VCaP (cell line): ENCODE data around the gene C1orf159.
"Not testable (repeated sequence)": the region's sequence is repeated elsewhere in the genome, so short reads cannot be mapped to it uniquely, and the experiment has no call there.

ENCODE experiments used
- H3K27ac ChIP-seq: fragments of 450-650 bp; 2 replicates; pipeline ENCODE4 v1.5.1; 2017
- CTCF ChIP-seq: fragments of 450-650 bp; conservative IDR thresholded peaks from 2 replicates; pipeline ENCODE4 v1.5.1; 2017; ENCODE audit warnings: mild to moderate bottlenecking, moderate library complexity

The C1orf159 gene

GRCh38 chr1:1111516-1112236, 4.2 kb downstream of the C1orf159 start:
- TF ChIP-seq CTCF: no peak
- no peak overlapping the region for H3K27ac ChIP-seq

GRCh38 chr1:1110561-1110971, 5.3 kb downstream of the C1orf159 start:
- H3K27ac ChIP-seq: no peak overlapping the region

DNA sequence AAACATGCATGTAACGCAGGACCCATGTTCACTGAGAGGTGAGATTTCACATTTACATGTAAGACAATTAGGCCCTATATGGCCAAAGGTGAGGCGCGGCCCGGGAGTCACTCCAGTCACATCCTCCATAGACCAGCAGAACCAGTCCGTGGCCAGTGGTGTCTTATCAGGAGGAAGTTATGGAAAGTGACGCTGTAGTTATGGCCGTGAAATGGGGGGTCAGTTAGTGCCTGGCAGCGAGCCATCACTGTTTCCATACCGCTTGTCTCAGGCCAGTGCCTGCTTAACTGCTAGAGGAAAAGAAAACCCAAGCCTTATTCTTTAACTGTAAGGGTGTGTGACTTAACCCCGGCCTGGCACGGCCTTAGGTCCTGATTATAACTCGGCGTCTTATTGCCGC, 6.1 kb downstream of the C1orf159 start:
- peak overlapping the region; percentile 14; the same call in 1 of the 2 replicates for H3K27ac ChIP-seq
- TF ChIP-seq CTCF: no peak

More at GRCh38 chr1:1110561-1110971, 5.3 kb downstream of the C1orf159 start:
- no peak for TF ChIP-seq CTCF

- H3K27ac ChIP-seq: no peak overlapping the region
- TF ChIP-seq CTCF: no peak
Observed at GRCh38 chr1:1106510-1107221, 9.2 kb downstream of the C1orf159 start.

DNA sequence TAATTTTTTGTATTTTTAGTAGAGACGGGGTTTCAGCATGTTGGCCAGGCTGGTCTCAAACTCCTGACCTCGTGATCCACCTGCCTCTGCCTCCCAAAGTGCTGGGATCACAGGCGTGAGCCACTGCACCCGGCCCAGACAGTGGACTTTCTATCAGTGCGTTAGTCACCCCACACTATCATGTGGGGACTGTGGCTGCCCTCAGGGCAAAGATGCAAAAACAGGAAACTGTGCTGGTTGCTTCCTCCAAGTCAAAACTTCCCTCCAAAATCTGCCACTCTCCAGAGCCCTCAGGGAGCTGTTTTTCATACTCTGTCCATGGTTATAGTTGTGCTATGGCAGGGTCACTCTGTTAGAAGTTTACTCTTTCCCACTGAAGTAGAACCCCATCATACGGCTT, 11.7 kb downstream of the C1orf159 start:
- H3K27ac ChIP-seq: not testable (repeated sequence)

DNA sequence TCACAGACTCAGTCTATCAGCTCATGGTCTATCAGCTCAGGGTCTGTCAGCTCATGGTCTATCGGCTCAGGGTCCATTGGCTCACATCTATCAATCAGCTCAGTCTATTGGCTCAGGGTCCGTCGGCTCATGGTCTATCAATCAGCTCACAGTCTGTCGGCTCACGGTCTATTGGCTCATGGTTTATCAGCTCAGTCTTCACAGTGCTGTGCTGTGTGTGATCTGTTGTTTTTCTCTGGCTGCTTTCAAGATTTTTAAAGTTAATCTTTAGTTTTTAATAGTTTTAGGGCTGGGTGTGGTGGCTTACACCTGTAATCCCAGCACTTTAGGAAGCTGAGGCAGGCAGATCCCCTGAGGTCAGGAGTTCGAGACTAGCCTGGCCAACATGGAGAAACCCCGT, 14.4 kb downstream of the C1orf159 start:
- no peak for TF ChIP-seq CTCF

GRCh38 chr1:1100296-1100695, 15.6 kb downstream of the C1orf159 start:
- no peak for TF ChIP-seq CTCF
- no peak overlapping the region for H3K27ac ChIP-seq

More for the DNA sequence above, 14.4 kb downstream of the C1orf159 start:
- H3K27ac ChIP-seq: no peak overlapping the region
